CD4-positive, alpha-beta T cell (primary cell): ENCODE results near the gene EAF1. TPM values are rescaled to one million over a fixed set of nuclear protein-coding genes. Genes with fewer than 3 reads are reported as not detected.

Source experiments
- ATAC-seq: fragments of 200-7000 bp; cut with Tn5 transposase; one replicate; pipeline ENCODE4 v1.10.0; 2022; ENCODE audit warnings: mild to moderate bottlenecking; ENCODE audit not compliant: poor library complexity
- CTCF ChIA-PET: fragments of 350-600 bp; sonication (Branson Sonifier 250); formaldehyde crosslinking; loops from one replicate; lab custom pipeline; 2021; ENCODE audit warnings: antibody characterized with exemption, inconsistent platforms; lab: Charles Lee
- POLR2A ChIA-PET: fragments of 350-600 bp; sonication (Branson Sonifier 250); formaldehyde crosslinking; loops from one replicate; lab custom pipeline; 2021; ENCODE audit warnings: antibody characterized with exemption, inconsistent platforms; lab: Charles Lee
- DNase-seq, 14 experiments: peaks; one replicate each; pipeline ENCODE4 v3.0.0-alpha.2; 2013 to 2020; ENCODE audit warnings: mixed read lengths in 2 of 14
- H3K27ac ChIP-seq, 2 donors: one replicate each; pipeline versions ENCODE4 v1.5.1 to v1.7.0; 2013; ENCODE audit warnings: low read length in 2 of 2, low read depth in 1 of 2, mild to moderate bottlenecking in 1 of 2
- H3K27me3 ChIP-seq, 2 experiments: 1 replicate in 1 of 2; 2 replicates in 1 of 2; pipeline versions ENCODE4 v1.6.1 to v1.7.0; 2013; ENCODE audit warnings: low read length in 2 of 2, control low read depth in 1 of 2, mild to moderate bottlenecking in 1 of 2, moderate library complexity in 1 of 2; ENCODE audit not compliant: insufficient read depth in 2 of 2, control insufficient read depth in 1 of 2
- H3K36me3 ChIP-seq: one replicate; pipeline ENCODE4 v1.6.1; 2013; ENCODE audit warnings: low read length, control low read depth; ENCODE audit not compliant: insufficient read depth
- H3K4me1 ChIP-seq: one replicate; pipeline ENCODE4 v1.6.1; 2013; ENCODE audit warnings: low read length, control low read depth; ENCODE audit not compliant: insufficient read depth
- H3K4me3 ChIP-seq: one replicate; pipeline ENCODE4 v1.5.1; 2013; ENCODE audit warnings: mild to moderate bottlenecking, low read length, moderate library complexity
- H3K9me3 ChIP-seq, 2 experiments: 1 replicate in 1 of 2; 2 replicates in 1 of 2; pipeline versions ENCODE4 v1.6.1 to v1.7.0; 2013; ENCODE audit warnings: low read length in 2 of 2, mild to moderate bottlenecking in 2 of 2, control low read depth in 1 of 2, moderate library complexity in 1 of 2; ENCODE audit not compliant: control insufficient read depth in 1 of 2, insufficient read depth in 1 of 2
- H3K27ac Mint-ChIP-seq: one replicate; pipeline ENCODE4 v1.8.0; 2020; ENCODE audit warnings: mixed read lengths
- H3K27me3 Mint-ChIP-seq: one replicate; pipeline ENCODE4 v1.8.0; 2021; ENCODE audit warnings: mixed read lengths
- H3K36me3 Mint-ChIP-seq: one replicate; pipeline ENCODE4 v1.8.0; 2021; ENCODE audit warnings: low read depth, mixed read lengths
- H3K4me1 Mint-ChIP-seq: one replicate; pipeline ENCODE4 v1.8.0; 2021; ENCODE audit warnings: low read depth, mixed read lengths
- H3K4me3 Mint-ChIP-seq: one replicate; pipeline ENCODE4 v1.8.0; 2020; ENCODE audit warnings: mild to moderate bottlenecking, mixed read lengths
- H3K9me3 Mint-ChIP-seq: one replicate; pipeline ENCODE4 v1.8.0; 2020; ENCODE audit warnings: mixed read lengths
- CTCF ChIP-seq: fragments of 200-600 bp; IDR thresholded peaks from one replicate; pipeline ENCODE4 v1.8.0; 2022; ENCODE audit warnings: antibody characterized with exemption, mild to moderate bottlenecking
- intact Hi-C, 2 experiments: fragments of 100-400 bp; cut with DNase I in 1 of 2; cut with micrococcal nuclease in 1 of 2; formaldehyde crosslinking; loops; one replicate each; pipeline versions ENCODE4 v1.15.1 to v1.9.0; 2023 to 2025; cut with DNase I, micrococcal nuclease
- total RNA-seq, 174 experiments: library from RNA in 2 of 174; stranded (reverse) in 2 of 174; gene quantifications; one replicate each; pipeline ENCODE4 v1.2.3 and lab custom pipeline; 2021 to 2026

Gene EAF1
- total RNA-seq, 2 experiments from 2014 or later = 31.7 to 34.9 TPM

- H3K4me1 ChIP-seq = peaks cover 19% of the 10 kb centered on the region
- H3K4me3 ChIP-seq = no peak overlapping the region
- intact Hi-C loops = loop anchor here in 1 of 2 experiments (2.0 kb wide), 1 partner anchor 135 kb away; no protein-coding TSS in a partner anchor
- no peaks in the 10 kb centered on the region for H3K27me3 ChIP-seq
- Mint-ChIP-seq H3K36me3 (peaks cover 10% of the 10 kb centered on the region), H3K27ac (no peak overlapping the region), H3K4me3 (no peak overlapping the region), H3K9me3 (no peaks in the 10 kb centered on the region), H3K27me3 (no peaks in the 10 kb centered on the region), H3K4me1 (peaks cover 11% of the 10 kb centered on the region)
- ChIA-PET CTCF (interaction anchor here (1.3 to 3.2 kb wide), 3 partner anchors 136 to 194 kb away, joined by 4 to 14 read pairs (median 5); no protein-coding TSS in a partner anchor), POLR2A (interaction anchor here (0.6 kb wide), 1 partner anchor 1001 kb away, joined by 3 read pairs; no protein-coding TSS in a partner anchor)
- no peak for TF ChIP-seq CTCF
- no peaks in the 10 kb centered on the region for H3K36me3 ChIP-seq
- H3K27ac ChIP-seq = no peak overlapping the region
- ATAC-seq = no peak
- no peak for DNase-seq
- no peaks in the 10 kb centered on the region for H3K9me3 ChIP-seq
Measured at GRCh38 chr3:15403965-15404364, 23.4 kb upstream of the EAF1 start.

GRCh38 chr3:15404767-15405166 is 22.6 kb upstream of the EAF1 start:
- intact Hi-C loops = loop anchor here (1.0 to 5.0 kb wide), 4 partner anchors 136 to 297 kb away; no protein-coding TSS in a partner anchor
- no peak overlapping the region for H3K27ac ChIP-seq
- no peaks in the 10 kb centered on the region for H3K27me3 ChIP-seq
- no peak for TF ChIP-seq CTCF
- ChIA-PET CTCF (interaction anchor here (1.0 to 3.2 kb wide), 18 partner anchors 21 to 297 kb away, joined by 3 to 31 read pairs (median 4); no protein-coding TSS in a partner anchor), POLR2A (interaction anchor here (1.0 to 2.1 kb wide), 3 partner anchors 137 to 202 kb away, joined by 5 to 8 read pairs (median 8); partner anchors contain the start of gene CAPN7)
- Mint-ChIP-seq H3K36me3 (peaks cover 15% of the 10 kb centered on the region), H3K27ac (no peak overlapping the region), H3K27me3 (no peaks in the 10 kb centered on the region), H3K4me3 (no peak overlapping the region), H3K4me1 (peaks cover 9% of the 10 kb centered on the region), H3K9me3 (no peaks in the 10 kb centered on the region)
- peaks cover 3% of the 10 kb centered on the region for H3K36me3 ChIP-seq
- no peaks in the 10 kb centered on the region for H3K9me3 ChIP-seq
- no peak overlapping the region for H3K4me3 ChIP-seq
- ATAC-seq (no peak), DNase-seq (no peak)
- peaks cover 12% of the 10 kb centered on the region for H3K4me1 ChIP-seq

- ChIA-PET POLR2A (interaction anchor here (1.0 to 2.1 kb wide), 4 partner anchors 137 to 203 kb away, joined by 4 to 8 read pairs (median 6); partner anchors contain the start of gene CAPN7), CTCF (interaction anchor here (0.7 to 3.2 kb wide), 19 partner anchors 20 to 297 kb away, joined by 3 to 31 read pairs (median 4); no protein-coding TSS in a partner anchor)
- peak in 4 of 14 experiments; percentile 39 to 77 (median 72) for DNase-seq
- no peaks in the 10 kb centered on the region for H3K27me3 ChIP-seq
- intact Hi-C loops = loop anchor here (1.0 to 5.0 kb wide), 4 partner anchors 137 to 298 kb away; no protein-coding TSS in a partner anchor
- H3K4me1 ChIP-seq = peaks cover 7% of the 10 kb centered on the region
- H3K4me1 Mint-ChIP-seq = peaks cover 1% of the 10 kb centered on the region
- peak; percentile 82 for ATAC-seq
- peak; percentile 63 for TF ChIP-seq CTCF
- no peaks in the 10 kb centered on the region for H3K9me3 Mint-ChIP-seq
- H3K4me3 ChIP-seq = no peak overlapping the region
- no peaks in the 10 kb centered on the region for H3K27me3 Mint-ChIP-seq
- H3K27ac ChIP-seq = no peak overlapping the region
- peaks cover 9% of the 10 kb centered on the region for H3K36me3 ChIP-seq
- no peaks in the 10 kb centered on the region for H3K9me3 ChIP-seq
- no peak overlapping the region for H3K27ac Mint-ChIP-seq
- peaks cover 23% of the 10 kb centered on the region for H3K36me3 Mint-ChIP-seq
- H3K4me3 Mint-ChIP-seq = no peak overlapping the region
Measured at GRCh38 chr3:15405448-15406050, 21.8 kb upstream of the EAF1 start.
